ENCODE data around the gene MYOF.
"Not testable (repeated sequence)": the region's sequence is repeated elsewhere in the genome, so short reads cannot be mapped to it uniquely, and the experiment has no call there.

The MYOF gene

DNA sequence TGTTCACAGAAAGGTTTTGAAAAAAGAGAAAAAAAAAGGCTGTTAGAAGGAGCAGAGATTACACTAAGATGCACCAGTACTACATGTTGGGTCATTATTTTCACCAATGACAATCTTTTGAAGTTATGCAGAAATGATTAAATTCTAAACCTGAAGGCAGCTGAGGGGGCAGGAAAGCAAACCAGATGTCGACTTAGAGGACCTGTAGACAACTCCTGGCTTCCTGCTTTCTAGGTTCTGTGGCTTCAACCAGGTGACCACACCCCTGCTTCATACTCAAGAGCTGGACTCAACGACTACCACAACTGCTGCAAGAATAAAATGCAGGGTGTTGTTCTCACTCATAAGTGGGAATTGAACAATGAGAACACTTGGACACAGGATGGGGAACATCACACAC is 30.0 kb downstream of the MYOF start:
- DNase-seq, result no peak

DNA sequence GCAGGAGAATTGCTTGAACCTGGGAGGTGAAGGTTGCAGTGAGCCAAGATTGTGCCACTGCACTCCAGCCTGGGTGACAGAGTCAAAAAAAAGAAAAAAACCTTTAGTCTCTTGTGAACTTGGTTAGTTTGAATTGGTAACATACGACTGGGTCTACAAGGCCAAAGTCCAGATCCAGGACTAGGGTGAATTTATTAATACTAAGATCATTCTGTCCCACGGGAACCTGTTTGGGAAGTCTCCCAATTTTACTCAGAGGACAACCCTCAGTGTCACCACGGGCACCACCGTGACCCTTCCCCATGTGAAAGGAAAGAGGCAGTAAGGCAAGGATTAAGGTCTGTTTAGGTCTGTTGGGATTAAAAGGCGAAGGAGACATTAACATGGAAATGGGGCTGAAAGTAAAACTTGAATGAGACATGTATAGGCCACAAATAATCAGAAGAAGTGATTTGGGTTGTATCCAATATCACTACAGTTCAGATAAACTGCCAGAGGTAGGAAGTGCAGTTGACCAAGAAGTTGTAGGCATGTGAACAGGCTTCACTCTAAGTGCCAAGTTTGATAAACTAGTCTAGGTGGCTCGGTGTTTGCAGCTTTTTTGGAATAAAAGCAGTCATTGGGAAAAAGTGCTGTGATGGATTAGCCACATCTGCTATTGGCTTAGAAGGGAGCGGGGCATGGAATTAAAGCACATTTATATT is 30.7 kb downstream of the MYOF start:
- DNase-seq, result no peak

DNA sequence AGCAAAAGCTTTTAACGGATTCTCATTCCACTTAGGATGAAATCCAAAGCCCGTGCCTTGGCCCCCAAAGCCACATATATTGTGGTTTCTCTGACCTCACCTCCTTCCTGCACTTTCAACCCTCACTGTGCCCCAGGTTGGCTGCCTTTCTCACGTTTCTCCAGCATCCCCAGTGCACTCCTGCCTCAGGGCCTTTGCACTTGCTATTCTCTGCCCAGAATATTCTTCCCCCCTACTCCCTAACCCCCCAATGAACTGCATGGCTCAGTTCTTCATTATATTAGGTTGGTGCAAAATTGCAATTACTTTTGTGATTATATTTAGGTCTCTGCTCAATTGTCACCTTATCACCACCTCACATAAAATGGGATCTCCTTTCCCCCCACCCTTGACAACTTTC is 34.2 kb downstream of the MYOF start:
- DNase-seq, result no peak

DNA sequence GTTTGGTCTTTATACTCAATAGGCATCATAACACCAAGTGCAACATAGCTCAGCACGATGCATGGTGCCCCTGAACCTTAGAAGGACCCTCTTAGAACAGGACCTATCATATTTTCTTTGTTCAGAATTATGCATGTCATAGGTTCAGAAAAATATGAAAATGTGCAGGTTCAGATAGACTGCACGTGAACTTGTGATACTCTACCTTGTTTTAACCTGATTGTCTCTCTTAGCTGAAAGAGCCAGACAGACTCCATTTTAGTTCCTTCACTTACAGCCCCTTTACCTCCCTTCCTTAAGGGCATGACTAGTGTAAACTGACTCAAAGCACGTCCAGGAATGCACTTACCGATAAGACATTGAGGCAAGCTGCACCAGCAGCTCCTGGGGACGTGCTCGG is 35.1 kb downstream of the MYOF start:
- no peak for DNase-seq

DNA sequence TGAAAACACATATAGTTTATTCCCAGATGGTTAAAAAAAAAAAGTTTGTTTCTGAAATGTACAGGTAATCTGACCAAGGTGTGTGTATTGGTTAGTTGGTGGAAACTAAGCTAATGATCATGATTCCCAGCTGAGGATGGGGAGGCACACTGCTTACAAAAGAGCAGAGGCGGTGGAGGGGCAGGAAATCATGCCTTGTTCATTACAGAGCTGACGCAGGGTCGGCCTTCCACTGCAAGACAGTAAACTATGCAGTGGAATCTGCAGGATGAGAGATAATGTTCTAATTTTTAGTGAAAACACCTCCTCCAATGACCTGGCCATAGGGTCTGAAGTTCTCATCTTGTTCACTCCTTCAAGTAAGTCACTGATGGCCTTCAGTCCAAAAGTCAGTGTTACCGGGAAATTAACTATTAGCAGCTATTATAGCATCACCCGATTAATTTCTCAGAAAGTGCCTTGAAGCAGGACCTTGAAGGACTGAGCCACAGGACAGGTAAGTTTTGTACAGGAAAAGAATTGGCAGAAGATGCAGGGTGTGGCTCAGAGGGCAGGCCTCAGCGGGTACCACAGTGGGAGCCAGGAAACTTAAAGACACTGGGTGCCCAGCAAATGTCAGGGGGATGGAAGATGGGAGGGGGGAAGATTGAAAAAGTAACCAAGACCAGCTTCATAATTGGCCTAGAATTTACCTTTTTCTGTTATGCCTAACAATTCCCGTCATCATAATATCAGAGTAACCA is 36.0 kb downstream of the MYOF start:
- DNase-seq, result no peak

DNA sequence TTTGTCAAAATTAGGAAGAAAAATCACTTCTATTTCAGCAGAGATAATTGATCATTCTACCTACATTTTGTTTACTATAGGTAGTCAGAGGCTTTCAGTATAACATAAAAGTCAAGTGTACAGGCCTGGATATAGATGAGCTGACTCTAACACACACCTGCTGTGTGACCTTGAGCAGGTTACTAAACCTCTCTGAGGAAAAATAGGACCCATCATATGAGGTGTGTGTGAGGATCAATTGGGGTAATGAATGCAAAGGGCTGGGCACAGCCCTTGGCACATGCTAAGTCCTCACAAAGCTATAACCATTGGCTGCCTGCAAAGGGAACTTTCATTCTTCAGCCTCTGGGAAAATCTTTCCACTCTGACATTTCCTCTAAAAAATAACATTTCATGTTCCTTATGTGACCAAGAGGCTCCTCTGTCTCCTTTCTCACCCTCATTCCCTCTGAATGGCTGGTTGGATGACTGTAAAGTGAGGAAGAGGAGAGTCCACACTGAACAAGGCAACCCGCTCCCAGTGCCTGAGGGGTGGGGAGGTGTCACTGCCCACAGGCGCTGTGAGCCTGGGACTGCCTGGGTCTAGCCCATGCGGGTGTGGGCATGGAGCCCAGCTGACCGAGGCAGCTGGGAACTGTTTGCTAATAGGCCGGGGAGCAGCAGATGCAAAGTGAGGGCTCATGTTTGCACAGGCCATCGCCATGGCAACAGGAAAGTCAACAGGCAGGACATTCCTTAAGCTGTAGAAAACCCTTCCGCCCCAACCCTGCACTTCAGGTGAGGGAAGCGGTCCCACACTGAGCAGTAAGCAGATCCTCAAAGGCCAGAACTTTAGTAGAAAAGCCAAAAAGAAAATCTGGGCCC is 36.8 kb downstream of the MYOF start:
- no peak for DNase-seq

DNA sequence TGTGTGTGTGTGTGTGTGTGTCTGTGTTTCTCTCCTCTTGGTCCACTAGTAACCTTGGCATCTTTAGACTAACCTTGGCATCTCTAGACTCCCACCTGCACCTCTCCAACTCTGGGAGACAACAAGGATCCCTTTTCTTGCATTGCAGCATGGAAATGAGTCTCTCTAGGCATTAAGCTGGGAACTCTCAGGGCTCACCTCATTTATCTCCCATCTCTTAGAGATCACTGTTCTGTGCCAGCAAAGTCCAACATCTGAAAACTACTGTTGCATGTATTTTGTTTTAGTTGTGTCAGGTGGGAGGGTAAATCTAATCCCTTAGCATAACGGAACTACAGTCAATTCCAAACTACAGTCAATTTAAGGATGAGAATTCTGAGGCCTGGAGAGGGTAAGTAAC is 38.7 kb downstream of the MYOF start:
- no peak for DNase-seq

DNA sequence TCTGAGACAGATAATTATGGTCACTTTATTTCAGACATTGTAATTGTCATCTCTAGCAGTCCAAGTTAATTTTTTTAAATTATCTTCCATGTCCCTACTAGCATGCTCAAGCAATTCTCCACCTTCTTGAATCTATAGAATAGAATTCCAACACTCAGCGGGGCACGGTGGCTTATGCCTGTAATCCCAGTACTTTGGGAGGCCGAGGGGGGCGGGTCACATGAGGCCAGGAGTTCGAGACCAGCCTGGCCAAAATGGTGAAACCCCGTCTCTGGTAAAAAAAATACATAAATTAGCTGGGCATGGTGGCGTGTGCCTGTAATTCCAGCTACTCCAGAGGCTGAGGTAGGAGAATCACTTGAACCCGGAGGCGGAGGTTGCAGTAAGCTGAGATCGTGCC is 39.4 kb downstream of the MYOF start:
- DNase-seq, result not testable (repeated sequence)

DNA sequence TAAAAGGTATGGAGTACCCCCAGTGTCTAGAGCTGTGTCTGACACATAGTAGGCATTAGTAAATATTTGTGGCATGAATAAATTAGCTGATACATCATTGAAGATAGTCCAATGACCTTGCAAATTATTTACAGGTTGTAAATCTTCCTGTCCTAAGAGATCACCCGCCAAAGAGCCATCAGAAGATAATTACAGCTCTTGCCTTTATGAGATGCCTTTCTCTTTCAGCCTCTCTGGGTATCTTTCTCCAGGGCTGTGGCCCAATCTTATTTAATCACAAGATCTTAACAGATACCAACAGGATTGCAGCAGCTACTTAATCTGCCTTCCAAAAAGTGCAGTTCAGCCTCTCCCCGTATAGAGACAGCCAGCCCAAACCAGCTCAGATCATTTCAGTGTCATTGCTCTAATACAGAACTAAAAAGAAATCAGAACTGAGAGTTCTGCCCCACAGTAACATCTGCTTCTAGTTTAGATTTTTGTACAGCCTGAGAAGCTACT is 41.5 kb downstream of the MYOF start:
- no peak for DNase-seq

DNA sequence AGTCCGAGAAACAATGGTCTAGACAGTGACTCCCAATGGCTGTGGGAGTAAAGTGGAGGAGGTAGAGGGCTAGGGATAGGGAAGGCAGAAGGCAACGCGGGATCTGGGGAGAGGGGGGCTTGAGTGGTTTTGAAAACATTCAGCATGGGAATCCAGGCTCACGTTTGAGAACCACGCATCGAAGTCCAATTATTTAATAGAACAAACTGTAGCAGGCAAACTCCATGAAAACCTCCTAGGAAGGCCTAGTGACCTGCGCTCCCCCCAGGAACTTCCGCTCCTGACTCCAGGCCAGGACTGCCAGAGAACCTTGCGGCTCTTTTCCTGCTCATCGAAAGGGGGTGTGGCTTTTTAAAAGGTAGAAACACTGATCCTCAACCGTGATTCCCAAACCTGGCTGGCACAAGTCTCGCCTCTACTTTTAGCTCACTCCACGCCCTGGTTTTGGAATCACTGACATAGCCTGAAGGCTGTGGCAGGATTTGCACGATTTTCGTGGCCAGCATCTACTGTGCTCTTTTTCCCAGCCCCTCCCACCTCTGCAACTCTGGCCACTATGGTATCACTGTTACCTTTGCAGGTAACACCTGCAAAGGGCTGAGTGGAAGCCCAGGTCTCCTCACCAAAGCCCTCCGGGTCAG is 43.4 kb downstream of the MYOF start:
- DNase-seq, result no peak

DNA sequence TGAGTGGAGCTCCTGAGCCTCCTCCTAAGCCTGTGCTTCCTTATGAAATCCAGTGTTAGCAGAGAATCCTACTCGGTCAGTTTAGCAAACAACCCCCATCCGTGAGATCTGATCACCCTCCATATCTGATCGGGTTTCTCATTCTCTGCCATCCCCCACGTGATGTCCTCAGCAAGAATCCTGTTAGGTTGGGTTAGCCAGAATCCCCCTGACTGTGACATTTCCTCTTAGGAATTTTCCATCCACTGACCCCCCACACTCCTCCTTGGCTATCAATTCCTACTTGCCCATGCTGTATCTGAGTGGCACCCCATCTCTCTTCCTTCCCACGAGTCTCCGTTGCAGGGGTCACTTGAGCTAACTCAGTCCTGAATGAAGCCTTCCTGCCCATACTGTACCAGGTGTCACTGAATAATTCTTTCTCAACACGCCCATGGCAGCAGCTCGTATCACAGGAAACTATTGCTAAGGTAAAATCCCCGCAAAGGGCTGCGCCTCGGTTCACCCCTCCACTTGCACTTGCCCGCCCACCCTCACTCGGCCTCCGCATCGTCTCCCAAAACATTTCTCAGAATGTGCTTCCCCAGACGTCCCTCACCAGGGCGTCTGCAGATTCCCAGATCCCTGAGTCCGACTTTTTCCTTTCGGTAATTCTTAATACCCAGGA is 44.1 kb downstream of the MYOF start:
- DNase-seq, result no peak

DNA sequence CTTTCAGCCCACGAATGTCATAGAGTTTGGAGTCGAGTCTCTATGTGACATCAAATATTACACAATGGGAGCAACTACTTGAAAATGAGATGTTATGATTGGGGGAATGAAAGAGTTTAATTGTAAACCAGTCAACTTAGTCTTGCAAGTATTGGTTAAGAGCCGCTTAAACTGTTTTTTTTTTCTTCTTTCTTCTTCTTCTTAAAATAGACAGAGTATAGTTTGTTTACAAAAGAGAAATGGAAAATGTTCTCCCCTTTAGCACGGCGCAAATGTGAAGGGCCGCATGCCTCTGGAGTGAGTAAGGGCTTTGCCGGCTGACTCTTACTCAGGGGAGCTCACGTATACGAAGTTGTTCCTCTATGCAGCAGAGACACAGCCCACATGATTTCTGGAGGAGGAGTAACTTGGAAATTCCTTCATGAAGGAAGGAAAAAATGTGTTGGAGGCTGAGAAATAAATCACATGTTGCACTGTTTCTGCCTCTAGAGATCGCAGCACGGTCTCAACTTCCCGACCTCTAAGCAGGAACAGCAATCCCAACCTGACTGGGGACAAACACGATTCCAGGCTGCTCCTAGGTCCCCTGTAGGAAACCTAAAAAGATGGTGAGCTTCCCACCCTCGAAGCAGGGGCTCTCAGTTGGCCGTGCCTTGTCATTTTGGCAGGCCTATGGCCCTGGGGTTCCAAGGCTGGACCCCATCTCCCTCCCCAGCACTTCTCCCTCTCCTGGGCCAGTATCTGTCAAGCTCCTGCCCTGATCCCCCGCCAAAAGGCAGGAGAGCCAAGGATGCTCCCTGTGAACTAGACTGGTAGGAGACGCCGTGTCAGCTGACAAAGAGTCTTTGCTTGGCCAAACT is 44.8 kb downstream of the MYOF start:
- DNase-seq, result no peak

DNA sequence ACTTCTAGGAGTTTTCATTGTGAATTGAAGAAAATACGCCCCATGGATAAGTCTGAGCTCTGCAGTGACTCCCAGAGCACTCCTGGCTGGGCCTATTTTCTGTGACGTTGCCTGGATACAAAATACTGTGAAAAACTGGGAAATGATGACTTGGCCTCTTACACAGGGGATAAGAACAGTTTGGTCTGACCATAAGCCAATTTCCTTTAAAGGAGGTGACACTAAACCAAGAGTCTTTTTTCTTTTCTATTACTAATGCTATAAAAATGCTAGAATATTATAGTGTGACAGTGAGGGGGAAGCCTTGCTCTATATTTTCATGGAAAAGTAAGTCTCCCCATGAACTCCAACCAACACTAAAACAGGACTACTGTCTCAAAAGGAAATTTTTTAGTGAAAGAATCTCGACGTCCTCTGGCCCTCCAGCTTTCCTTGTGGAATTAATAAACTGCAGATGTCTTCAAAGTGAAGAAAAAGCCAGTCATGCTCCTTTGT is 45.5 kb downstream of the MYOF start:
- no peak for DNase-seq

DNA sequence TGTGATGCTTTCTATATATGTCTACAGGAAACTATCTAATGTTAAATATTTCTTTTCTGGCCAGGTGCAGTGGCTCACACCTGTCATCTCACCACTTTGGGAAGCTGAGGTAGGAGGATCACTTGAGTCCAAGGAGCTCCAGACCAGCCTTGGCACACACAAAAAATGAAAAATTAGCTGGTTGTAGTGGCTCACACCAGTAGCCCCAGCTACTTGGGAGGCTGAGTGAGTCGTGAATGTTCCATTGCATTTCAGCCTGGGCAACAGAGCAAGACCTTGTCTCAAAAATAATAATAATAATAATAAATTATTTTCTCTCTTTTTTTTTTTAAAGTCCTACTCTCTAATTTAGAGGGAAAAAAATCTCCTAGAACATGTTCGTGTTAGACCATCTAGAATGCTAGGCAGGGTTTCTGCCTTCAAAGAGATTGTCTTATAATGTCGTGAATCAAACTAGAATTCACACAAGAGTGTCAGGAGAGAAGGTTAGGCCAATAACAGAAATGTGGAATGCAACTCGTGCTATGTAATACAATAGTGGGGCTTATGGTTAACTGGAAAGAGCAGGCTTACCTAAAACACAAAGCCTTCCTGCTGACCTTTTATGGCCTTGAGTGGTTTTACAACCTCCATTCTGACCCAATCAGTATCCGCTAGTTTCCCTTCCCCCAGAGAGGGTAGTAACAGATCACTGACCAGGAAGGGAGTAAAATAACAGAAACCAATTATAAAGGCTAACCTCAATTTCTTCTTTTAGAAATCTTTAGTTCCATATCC is 46.3 kb downstream of the MYOF start:
- DNase-seq, result no peak

DNA sequence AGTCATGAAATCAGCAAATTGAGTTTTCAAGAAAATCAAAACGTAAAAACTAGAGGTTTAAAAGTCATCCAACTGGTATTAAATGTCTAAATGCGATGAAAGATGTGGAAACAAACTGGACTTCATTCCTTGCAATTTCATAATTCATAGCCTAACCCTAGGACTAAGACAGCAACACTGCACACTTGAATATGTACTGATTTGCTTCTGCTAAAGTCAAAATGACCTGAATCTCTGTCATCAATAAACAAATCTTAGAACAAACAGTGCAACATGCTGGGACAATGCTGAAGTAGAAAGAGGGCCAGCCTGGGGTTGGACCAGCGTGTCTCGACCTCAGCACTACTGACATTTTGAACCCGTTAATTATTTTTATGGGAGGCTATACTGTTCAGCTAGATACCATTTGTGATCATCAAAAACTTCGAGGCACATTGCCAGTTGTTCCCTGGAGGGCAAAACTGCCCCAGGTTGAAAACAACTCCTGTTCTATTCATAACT is 47.1 kb downstream of the MYOF start:
- no peak for DNase-seq

DNA sequence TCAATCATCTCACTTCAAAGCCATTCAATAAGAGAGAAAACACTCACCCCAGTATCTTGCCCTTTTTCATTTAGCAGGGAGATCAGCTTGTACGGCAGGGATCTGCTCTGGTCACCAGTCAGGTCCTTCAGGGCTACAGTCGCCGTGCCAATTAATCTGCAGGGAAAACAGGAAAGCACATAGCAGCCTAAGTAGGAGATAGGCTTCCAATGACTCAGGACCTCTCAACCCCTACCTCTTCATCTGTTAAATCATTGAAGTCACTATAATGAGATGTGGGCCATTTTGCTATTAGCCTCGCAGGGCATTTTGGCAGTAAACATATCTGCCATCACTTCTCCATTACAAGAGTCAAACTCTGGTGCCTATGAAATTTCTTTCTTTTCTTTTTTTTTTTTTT is 50.8 kb downstream of the MYOF start:
- no peak for DNase-seq

DNA sequence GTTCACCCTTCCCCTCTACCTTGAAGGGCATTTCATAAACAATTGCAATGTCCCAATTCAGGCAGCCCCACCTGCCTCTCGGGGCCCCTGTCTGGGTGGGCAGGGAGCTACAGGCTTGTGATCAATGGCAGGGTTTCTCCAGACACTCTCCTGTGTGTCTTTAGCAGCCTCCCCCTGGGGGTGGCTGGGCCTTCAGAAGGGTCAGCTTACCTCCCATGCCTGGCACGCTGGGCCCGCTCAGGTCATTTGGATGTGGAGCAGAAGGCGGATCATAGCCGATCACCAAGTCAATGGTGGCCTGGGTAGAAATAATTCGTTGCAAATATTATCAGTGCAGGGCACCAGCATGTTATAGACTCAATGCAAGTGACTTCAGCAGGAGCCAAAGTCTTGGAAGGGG is 56.3 kb downstream of the MYOF start:
- DNase-seq, result no peak

DNA sequence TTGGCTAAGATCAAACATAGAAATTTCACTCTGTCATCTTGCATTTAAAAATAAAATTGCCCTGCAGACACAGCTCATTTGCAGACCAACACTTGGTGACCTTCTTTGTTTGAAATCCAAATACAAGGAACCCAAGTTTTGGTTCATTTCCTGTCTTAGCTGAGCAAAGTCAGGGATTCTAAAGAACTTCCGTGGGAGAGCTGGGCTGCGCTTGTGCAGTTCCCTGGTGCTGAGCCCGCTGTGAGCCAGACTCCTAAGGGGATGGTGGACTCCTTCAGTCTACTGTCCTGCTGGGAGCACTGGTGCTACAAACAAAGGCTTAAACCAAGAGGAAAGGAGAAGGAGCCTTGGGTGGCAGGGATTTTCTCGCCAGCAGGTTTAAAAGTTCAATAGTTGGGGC is 60.0 kb downstream of the MYOF start:
- DNase-seq, result no peak

DNA sequence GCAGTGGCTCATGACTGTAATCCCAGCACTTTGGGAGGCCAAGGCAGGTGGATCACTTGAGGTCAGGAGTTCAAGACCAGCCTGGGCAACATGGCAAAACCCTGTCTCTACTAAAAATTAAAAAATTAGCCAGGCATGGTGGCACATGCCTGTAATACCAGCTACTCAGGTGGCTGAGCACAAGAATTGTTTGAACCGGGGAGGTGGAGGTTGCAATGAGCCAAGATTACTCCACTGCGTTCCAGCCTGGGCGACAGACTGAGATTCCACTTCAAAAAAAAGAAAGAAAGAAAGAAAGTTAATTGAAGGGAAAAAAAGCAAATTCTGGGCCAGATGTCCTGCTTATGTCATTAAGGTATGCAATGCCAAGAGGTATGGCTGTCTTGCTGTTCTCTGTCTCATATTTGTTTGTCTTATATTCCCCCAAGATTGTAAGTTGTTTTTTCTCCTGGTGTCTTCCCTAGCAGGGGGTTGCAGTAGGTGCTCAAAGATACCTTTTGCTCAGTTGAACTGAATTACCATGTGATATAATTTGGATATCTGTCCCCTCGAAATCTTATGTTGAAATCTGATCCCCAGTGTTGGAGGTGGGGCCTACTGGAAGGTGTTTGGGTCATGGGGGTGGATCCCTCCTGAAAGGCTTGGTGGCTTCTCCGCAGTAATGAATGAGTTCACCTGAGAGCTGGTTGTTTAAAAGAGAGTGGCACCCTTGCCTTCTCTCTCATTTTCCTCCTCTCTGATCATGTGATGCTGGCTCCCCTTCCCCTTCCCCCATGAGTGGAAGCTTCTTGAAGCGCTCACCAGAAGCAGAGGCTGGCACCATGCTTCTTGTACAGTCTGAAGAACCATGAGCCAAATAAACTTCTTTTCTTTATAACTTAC is 60.9 kb downstream of the MYOF start:
- no peak for DNase-seq

Data from activated CD4-positive, alpha-beta T cell treated with anti-CD3 and anti-CD28 coated beads, Interleukin-2, amount 50 U/mL, for 1 hour (primary cell).